ENCODE measurements around the gene OR8A1. TPM values are rescaled to one million over a fixed set of nuclear protein-coding genes. Genes with fewer than 3 reads are reported as not detected.

Gene OR8A1
- total RNA-seq, 1 donor = not detected

DNA sequence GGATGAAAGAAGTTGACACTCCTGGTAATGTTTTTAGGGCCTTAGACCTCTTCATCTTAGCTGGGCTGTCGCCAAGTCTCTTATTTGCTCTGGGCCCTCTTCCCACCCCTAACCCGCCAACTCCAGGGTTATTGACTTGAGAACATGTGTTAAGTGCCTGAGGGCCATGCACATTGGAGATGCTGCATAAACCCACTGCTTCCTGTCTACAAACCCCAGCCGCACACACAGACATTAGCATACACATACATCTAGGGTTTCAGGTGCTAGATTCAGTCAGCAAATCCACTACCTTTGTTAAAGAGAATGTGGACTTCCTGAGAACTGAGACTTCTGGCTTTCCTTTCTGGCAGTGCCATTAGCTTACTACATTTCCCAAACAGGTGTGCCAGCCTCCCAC lies 42.2 kb downstream of the OR8A1 start:
- Histone ChIP-seq H3K4me2 (ENCODE audit: insufficient read depth, low read length) (no peak overlapping the region), H2AFZ (ENCODE audit: low read length) (no peak overlapping the region), H3K27me3 (ENCODE audit: insufficient read depth, low read length) (no peaks in the 10 kb centered on the region), H3K4me3 (ENCODE audit: insufficient read depth, low read length) (no peak overlapping the region), H3K79me2 (ENCODE audit: insufficient read depth, low read length) (no peaks in the 10 kb centered on the region), H3K9me3 (ENCODE audit: low read depth, low read length) (no peaks in the 10 kb centered on the region), H4K20me1 (ENCODE audit: insufficient read depth, low read length) (no peaks in the 10 kb centered on the region), H3K36me3 (ENCODE audit: insufficient read depth, low read length) (no peaks in the 10 kb centered on the region), H3K27ac (ENCODE audit: low read depth, low read length) (no peak overlapping the region), H3K4me1 (ENCODE audit: insufficient read depth, low read length) (no peaks in the 10 kb centered on the region)
- TF ChIP-seq CTCF (IDR thresholded peaks at IDR 0.05; ENCODE audit: extremely low read depth, low read depth, low read length) = no peak
- DNase-seq (ENCODE audit: insufficient read length, low spot score, missing footprints) = peak; percentile 31

DNA sequence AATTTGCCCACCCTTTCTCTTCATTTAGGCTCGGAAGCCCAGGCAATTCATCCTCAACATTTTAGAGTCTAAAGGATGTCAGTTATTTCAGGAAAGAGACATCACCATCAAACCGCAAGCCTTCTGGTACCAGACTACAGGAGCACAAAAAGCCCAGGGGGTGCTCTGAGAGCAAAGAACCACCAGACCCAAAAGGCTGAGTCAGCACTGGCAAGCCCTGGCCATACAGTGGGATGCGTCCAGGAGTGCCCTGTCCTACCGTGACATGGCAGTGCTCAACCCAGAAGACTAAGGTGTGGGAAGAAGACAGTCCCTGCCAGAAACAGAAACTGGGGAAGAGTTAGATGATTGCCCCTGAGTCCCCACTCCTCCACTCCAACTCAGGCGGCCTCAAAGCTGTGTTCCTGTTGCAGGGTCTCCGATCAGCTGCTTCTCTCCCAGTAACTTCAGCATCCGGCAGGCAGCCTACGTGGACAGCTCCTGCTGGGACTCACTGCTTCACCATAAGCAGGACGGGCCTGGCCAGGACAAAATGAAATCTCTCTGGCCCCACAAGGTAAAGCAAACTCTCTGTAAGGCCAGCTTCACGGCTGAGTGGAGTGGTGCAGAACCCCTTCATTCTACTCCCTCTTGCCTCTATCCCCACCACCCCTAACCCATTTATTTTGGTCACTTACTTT lies 42.9 kb downstream of the OR8A1 start:
- Histone ChIP-seq H3K79me2 (ENCODE audit: insufficient read depth, low read length) (no peaks in the 10 kb centered on the region), H3K4me2 (ENCODE audit: insufficient read depth, low read length) (no peak overlapping the region), H4K20me1 (ENCODE audit: insufficient read depth, low read length) (no peaks in the 10 kb centered on the region), H3K9me3 (ENCODE audit: low read depth, low read length) (no peaks in the 10 kb centered on the region), H3K27me3 (ENCODE audit: insufficient read depth, low read length) (no peaks in the 10 kb centered on the region), H3K27ac (ENCODE audit: low read depth, low read length) (no peak overlapping the region), H2AFZ (ENCODE audit: low read length) (no peak overlapping the region), H3K4me1 (ENCODE audit: insufficient read depth, low read length) (no peaks in the 10 kb centered on the region), H3K36me3 (ENCODE audit: insufficient read depth, low read length) (no peaks in the 10 kb centered on the region), H3K4me3 (ENCODE audit: insufficient read depth, low read length) (no peak overlapping the region)
- no peak for TF ChIP-seq CTCF (IDR thresholded peaks at IDR 0.05; ENCODE audit: extremely low read depth, low read depth, low read length)
- DNase-seq (ENCODE audit: insufficient read length, low spot score, missing footprints) = peak; percentile 86

DNA sequence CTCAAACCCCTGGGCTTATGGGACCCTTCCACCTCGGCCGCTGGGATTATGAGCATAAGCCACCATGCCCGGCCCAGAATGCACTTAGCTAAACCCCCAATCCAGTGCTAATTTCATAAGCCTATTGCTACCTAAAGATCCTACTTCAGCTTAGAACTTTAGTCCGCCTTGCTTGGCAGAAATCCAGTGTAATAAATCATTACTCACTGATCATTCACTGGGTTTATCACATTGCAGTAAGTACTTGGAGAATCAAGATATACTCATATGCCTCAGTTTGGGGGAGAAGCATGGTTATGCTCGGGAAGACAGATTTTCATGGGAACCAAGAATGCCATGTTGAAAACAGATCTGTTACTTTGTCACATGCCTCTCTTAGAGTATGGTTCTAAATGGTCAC lies 49.1 kb downstream of the OR8A1 start:
- no peak overlapping the region for H3K4me3 ChIP-seq (ENCODE audit: insufficient read depth, low read length)
- no peak for DNase-seq (ENCODE audit: insufficient read length, low spot score, missing footprints)
- no peak for TF ChIP-seq CTCF (IDR thresholded peaks at IDR 0.05; ENCODE audit: extremely low read depth, low read depth, low read length)
- no peak overlapping the region for H3K4me2 ChIP-seq (ENCODE audit: insufficient read depth, low read length)
- H2AFZ ChIP-seq (ENCODE audit: low read length) = no peak overlapping the region
- H3K27me3 ChIP-seq (ENCODE audit: insufficient read depth, low read length) = peaks cover 11% of the 10 kb centered on the region
- peaks cover 11% of the 10 kb centered on the region for H3K4me1 ChIP-seq (ENCODE audit: insufficient read depth, low read length)
- no peaks in the 10 kb centered on the region for H3K9me3 ChIP-seq (ENCODE audit: low read depth, low read length)
- peaks cover 11% of the 10 kb centered on the region for H3K79me2 ChIP-seq (ENCODE audit: insufficient read depth, low read length)
- H3K27ac ChIP-seq (ENCODE audit: low read depth, low read length) = no peak overlapping the region
- H4K20me1 ChIP-seq (ENCODE audit: insufficient read depth, low read length) = peaks cover under 1% of the 10 kb centered on the region
- no peaks in the 10 kb centered on the region for H3K36me3 ChIP-seq (ENCODE audit: insufficient read depth, low read length)

Small RNA genes lying within 50 kb of the gene (small RNA-seq; reads per million reads assigned to genes)
- gene OR8A3P = not detected

Other genes starting within 250 kb of the OR8A1 start
- gene OR8D2, start 249.8 kb upstream of the OR8A1 start, total RNA-seq = not detected in 2 replicates
- not detected in 2 replicates for gene OR8B2, start 185.5 kb upstream of the OR8A1 start, total RNA-seq
- gene OR8B3, start 171.0 kb upstream of the OR8A1 start, total RNA-seq = not detected in 2 replicates
- gene OR8B4, start 145.1 kb upstream of the OR8A1 start, total RNA-seq = not detected in 2 replicates
- gene OR8B8, start 124.3 kb upstream of the OR8A1 start, total RNA-seq = not detected in 2 replicates
- gene OR8B12, start 26.3 kb upstream of the OR8A1 start, total RNA-seq = not detected in 2 replicates
- gene PANX3, start 41.4 kb downstream of the OR8A1 start, total RNA-seq = not detected in 2 replicates
- gene TBRG1, start 52.9 kb downstream of the OR8A1 start, total RNA-seq = 37.7 and 40.2 TPM in 2 replicates
- gene SIAE, start 103.7 kb downstream of the OR8A1 start, total RNA-seq = 10.5 and 11.5 TPM in 2 replicates
- gene SPA17, start 103.9 kb downstream of the OR8A1 start, total RNA-seq = 8.0 and 8.8 TPM in 2 replicates
- under 0.01 TPM in 1 of 2 replicates, not detected in the other for gene NRGN, start 169.9 kb downstream of the OR8A1 start, total RNA-seq
- not detected in 2 replicates for gene VSIG2, start 182.3 kb downstream of the OR8A1 start, total RNA-seq
- under 0.01 and 0.29 TPM in 2 replicates for gene ESAM, start 192.3 kb downstream of the OR8A1 start, total RNA-seq
- gene MSANTD2, start 230.4 kb downstream of the OR8A1 start, total RNA-seq = 10.6 and 10.9 TPM in 2 replicates

Measured in osteoblast (primary cell).